ENCODE data around the gene SOX6. TPM values are rescaled to one million over a fixed set of nuclear protein-coding genes. Genes with fewer than 3 reads are reported as not detected.

The SOX6 gene
- total RNA-seq, 1 donor from 2014 or later: 7.6 TPM

- Mint-ChIP-seq H3K27ac (no peak overlapping the region), H3K4me3 (no peak overlapping the region), H3K36me3 (no peaks in the 10 kb centered on the region), H3K27me3 (ENCODE audit: insufficient read depth, low read depth) (no peaks in the 10 kb centered on the region), H3K9me3 (no peaks in the 10 kb centered on the region), H3K4me1 (peaks cover 7% of the 10 kb centered on the region)
- no peak for DNase-seq (ENCODE audit: low spot score)
- H3F3A ChIP-seq (ENCODE audit: low read depth): no peaks in the 10 kb centered on the region
- H3K9me3 ChIP-seq (ENCODE audit: low read depth): no peaks in the 10 kb centered on the region
- H3K4me1 ChIP-seq: peaks cover 7% of the 10 kb centered on the region
- no peaks in the 10 kb centered on the region for H3K79me2 ChIP-seq (ENCODE audit: low read depth)
- no peaks in the 10 kb centered on the region for H4K20me1 ChIP-seq (ENCODE audit: low read depth)
- H3K36me3 ChIP-seq: no peaks in the 10 kb centered on the region
- no peak overlapping the region for H3K27ac ChIP-seq
- H3K4me2 ChIP-seq: no peak overlapping the region
- H3K9ac ChIP-seq: no peak overlapping the region
- no peaks in the 10 kb centered on the region for H3K27me3 ChIP-seq
- H2AFZ ChIP-seq (replicated peaks): no peak overlapping the region
- no peak for TF ChIP-seq EZH2phosphoT487 (IDR thresholded peaks at IDR 0.05)
- no peak for TF ChIP-seq CTCF (IDR thresholded peaks at IDR 0.05)
- no peak for TF ChIP-seq EZH2 (IDR thresholded peaks at IDR 0.05)
- no peak overlapping the region for H3K4me3 ChIP-seq
Observed at GRCh38 chr11:16125796-16126195, 230.6 kb downstream of the SOX6 start.

- Mint-ChIP-seq H3K36me3 (no peaks in the 10 kb centered on the region), H3K4me1 (peaks cover 7% of the 10 kb centered on the region), H3K9me3 (no peaks in the 10 kb centered on the region), H3K27me3 (ENCODE audit: insufficient read depth, low read depth) (no peaks in the 10 kb centered on the region), H3K4me3 (no peak overlapping the region), H3K27ac (no peak overlapping the region)
- H3F3A ChIP-seq (ENCODE audit: low read depth): no peaks in the 10 kb centered on the region
- H3K79me2 ChIP-seq (ENCODE audit: low read depth): no peaks in the 10 kb centered on the region
- DNase-seq (ENCODE audit: low spot score): no peak
- no peak overlapping the region for H3K4me2 ChIP-seq
- peaks cover 7% of the 10 kb centered on the region for H3K4me1 ChIP-seq
- H3K9me3 ChIP-seq (ENCODE audit: low read depth): no peaks in the 10 kb centered on the region
- no peak overlapping the region for H2AFZ ChIP-seq (replicated peaks)
- H3K27me3 ChIP-seq: no peaks in the 10 kb centered on the region
- H3K4me3 ChIP-seq: no peak overlapping the region
- no peaks in the 10 kb centered on the region for H3K36me3 ChIP-seq
- H3K27ac ChIP-seq: no peak overlapping the region
- H4K20me1 ChIP-seq (ENCODE audit: low read depth): no peaks in the 10 kb centered on the region
- TF ChIP-seq EZH2phosphoT487 (IDR thresholded peaks at IDR 0.05) (no peak), CTCF (IDR thresholded peaks at IDR 0.05) (no peak), EZH2 (IDR thresholded peaks at IDR 0.05) (no peak)
- H3K9ac ChIP-seq: no peak overlapping the region
Observed at GRCh38 chr11:16124390-16124789, 232.0 kb downstream of the SOX6 start.

- peaks cover 7% of the 10 kb centered on the region for H3K4me1 Mint-ChIP-seq
- Histone ChIP-seq H3K27me3 (no peaks in the 10 kb centered on the region), H4K20me1 (ENCODE audit: low read depth) (no peaks in the 10 kb centered on the region), H3K36me3 (no peaks in the 10 kb centered on the region), H3K4me1 (peaks cover 7% of the 10 kb centered on the region), H2AFZ (replicated peaks) (no peak overlapping the region), H3K4me2 (no peak overlapping the region), H3K79me2 (ENCODE audit: low read depth) (no peaks in the 10 kb centered on the region), H3K9ac (no peak overlapping the region), H3K9me3 (ENCODE audit: low read depth) (no peaks in the 10 kb centered on the region), H3K4me3 (no peak overlapping the region), H3F3A (ENCODE audit: low read depth) (no peaks in the 10 kb centered on the region), H3K27ac (no peak overlapping the region)
- H3K27me3 Mint-ChIP-seq (ENCODE audit: insufficient read depth, low read depth): no peaks in the 10 kb centered on the region
- no peaks in the 10 kb centered on the region for H3K36me3 Mint-ChIP-seq
- TF ChIP-seq EZH2phosphoT487 (IDR thresholded peaks at IDR 0.05) (no peak), CTCF (IDR thresholded peaks at IDR 0.05) (no peak), EZH2 (IDR thresholded peaks at IDR 0.05) (no peak)
- DNase-seq (ENCODE audit: low spot score): no peak
- H3K4me3 Mint-ChIP-seq: no peak overlapping the region
- no peaks in the 10 kb centered on the region for H3K9me3 Mint-ChIP-seq
- H3K27ac Mint-ChIP-seq: no peak overlapping the region
Observed at GRCh38 chr11:16121853-16122252, 234.5 kb downstream of the SOX6 start.
